Measurements from ENCODE around the gene PRKG1. TPM values are rescaled to one million over a fixed set of nuclear protein-coding genes. Genes with fewer than 3 reads are reported as not detected.

The PRKG1 gene
- total and polyA plus RNA-seq, 12 donors = 3.8 to 48.1 (median 29.9) TPM

DNA sequence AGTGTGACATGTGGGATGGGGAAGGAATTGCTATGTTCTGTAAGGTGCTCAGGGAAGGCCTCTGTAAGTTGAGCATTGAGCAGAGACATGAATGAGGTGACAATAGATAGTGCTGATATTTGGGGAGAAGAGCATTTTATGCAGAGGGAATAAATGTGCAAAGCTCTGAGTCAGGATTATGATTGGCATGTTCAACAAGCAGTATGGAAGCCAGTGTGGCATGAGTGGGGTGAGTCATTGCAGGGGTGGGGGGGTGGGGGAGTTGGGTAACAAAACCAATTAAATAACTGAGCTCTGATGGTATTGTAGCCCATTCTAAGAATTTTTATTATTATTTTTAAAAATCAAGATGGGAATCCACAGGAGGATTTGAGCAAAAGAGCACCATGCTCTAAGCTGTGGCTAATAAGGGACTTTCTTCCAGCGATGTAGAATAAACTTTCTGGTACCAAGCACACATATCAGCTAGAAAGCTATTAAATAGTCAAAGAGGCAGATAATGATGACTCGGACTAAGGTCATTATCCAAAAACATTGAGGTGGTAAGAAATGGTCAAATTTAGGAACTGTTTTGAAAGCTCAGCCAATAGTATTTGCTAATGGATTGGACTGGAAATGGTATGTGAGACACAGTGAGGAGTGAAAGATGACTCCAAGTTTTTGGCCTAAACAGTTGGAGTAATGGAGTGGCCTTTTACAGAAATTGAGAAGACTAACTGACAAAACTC lies 96.4 kb downstream of the PRKG1 start:
- no peak for TF ChIP-seq CTCF (IDR thresholded peaks at IDR 0.05)
- Histone ChIP-seq H3K4me1 (no peaks in the 10 kb centered on the region), H3K4me3 (no peak overlapping the region), H3K27me3 (no peaks in the 10 kb centered on the region), H3K9me3 (peaks cover 0 to 2% (median 0%) of the 10 kb centered on the region in 11 donors), H3K36me3 (no peaks in the 10 kb centered on the region), H3K27ac (no peak overlapping the region)
- DNase-seq (no peak), ATAC-seq (peak in 1 of 8 donors; percentile 41)
- 73 to 85% methylated on average over 2 of the region's 2 CpGs for WGBS, 2 donors
- intact Hi-C loops (cut with DNase I) = no loop called here

DNA sequence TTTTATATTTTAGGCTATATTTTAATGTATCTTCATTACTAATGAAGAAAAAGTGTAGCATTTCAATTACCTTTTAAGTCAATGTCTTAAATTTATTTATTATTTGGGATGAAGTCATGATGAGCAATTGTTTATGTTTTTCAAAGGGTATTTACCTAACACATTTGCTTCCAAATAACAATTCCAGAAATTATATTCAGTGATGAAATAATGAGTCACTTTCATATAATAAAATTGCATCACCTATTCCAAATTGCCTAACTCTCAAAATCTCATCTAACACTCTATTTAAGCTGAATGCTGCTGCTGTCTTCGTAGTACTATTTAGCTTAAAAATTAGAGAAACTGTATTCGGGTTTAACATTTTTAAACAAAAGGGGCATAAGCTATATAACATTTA lies 97.7 kb downstream of the PRKG1 start:
- H3K9me3 ChIP-seq = no peaks in the 10 kb centered on the region
- TF ChIP-seq CTCF (IDR thresholded peaks at IDR 0.05) = no peak
- no peak for DNase-seq
- no peak overlapping the region for H3K27ac ChIP-seq
- no peaks in the 10 kb centered on the region for H3K27me3 ChIP-seq
- H3K4me3 ChIP-seq = no peak overlapping the region
- H3K4me1 ChIP-seq = peaks cover 0 to 5% (median 0%) of the 10 kb centered on the region in 9 donors
- WGBS, 2 donors = 92 to 96% methylated on average over 2 of the region's 2 CpGs
- H3K36me3 ChIP-seq = no peaks in the 10 kb centered on the region
- ATAC-seq = no peak
- intact Hi-C loops (cut with DNase I) = loop anchor here in 1 of 10 donors (1.0 kb wide), 1 partner anchor 29 kb away; no protein-coding TSS in a partner anchor

DNA sequence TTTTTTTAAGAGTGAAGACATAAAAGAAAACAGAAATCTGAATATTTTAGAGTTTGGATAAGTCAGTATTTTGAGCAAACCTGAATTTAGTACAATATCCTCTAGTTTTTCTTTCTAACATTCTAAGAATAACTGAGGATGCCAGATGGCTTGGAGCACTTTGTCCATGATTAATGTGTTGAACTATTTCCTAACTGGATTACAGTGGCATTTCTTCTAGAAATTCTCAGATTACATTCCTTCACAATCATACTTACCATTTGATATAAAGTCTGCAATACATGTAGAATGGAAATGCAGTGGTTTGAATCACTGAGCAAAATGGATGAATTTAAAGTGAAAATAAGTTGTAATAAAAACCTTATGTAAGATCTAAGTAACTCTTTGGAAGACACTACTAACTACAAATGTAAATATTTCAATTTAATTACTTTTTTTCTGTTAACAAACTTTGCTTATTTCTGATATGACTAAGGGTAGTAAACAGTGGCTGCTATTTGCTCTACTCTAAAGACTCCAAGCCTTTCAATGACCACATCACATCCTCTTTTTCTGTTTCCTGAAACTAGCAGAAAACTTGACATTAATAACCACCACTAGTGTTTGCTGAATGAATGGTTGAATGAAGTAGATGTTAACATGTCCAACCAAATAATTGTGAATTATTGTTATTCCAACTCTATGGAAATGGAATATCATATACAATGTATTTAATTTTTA lies 102.8 kb downstream of the PRKG1 start:
- no peaks in the 10 kb centered on the region for H3K36me3 ChIP-seq
- no peak for ATAC-seq
- no peaks in the 10 kb centered on the region for H3K9me3 ChIP-seq

GRCh38 chr10:51178634-51179033 lies 104.3 kb downstream of the PRKG1 start:
- Histone ChIP-seq H3K4me3 (no peak overlapping the region), H3K36me3 (no peaks in the 10 kb centered on the region), H3K9me3 (no peaks in the 10 kb centered on the region), H3K27me3 (no peaks in the 10 kb centered on the region), H3K27ac (no peak overlapping the region), H3K4me1 (peaks cover 0 to 10% (median 0%) of the 10 kb centered on the region in 9 donors)
- ATAC-seq (no peak), DNase-seq (no peak)
- intact Hi-C loops (cut with DNase I) = no loop called here
- TF ChIP-seq CTCF (IDR thresholded peaks at IDR 0.05) = no peak

More for the DNA sequence above, 102.8 kb downstream of the PRKG1 start:
- Histone ChIP-seq H3K27ac (no peak overlapping the region), H3K4me3 (no peak overlapping the region), H3K27me3 (no peaks in the 10 kb centered on the region), H3K4me1 (peaks cover 0 to 10% (median 0%) of the 10 kb centered on the region in 9 donors)
- intact Hi-C loops (cut with DNase I) = no loop called here
- TF ChIP-seq CTCF (IDR thresholded peaks at IDR 0.05) = no peak
- no peak for DNase-seq
